HS-5 (cell line): ENCODE data around the gene SNX30.

ENCODE experiments used
- DNase-seq: peaks from one replicate; pipeline ENCODE4 v3.0.0-alpha.2; 2012; ENCODE audit warnings: low read depth

Gene SNX30

GRCh38 chr9:112858625-112859147 lies 108.1 kb downstream of the SNX30 start:
- no peak for DNase-seq

GRCh38 chr9:112860451-112860850 lies 109.9 kb downstream of the SNX30 start:
- no peak for DNase-seq

- DNase-seq = no peak
Observed at GRCh38 chr9:112861155-112861554, 110.6 kb downstream of the SNX30 start.

GRCh38 chr9:112861638-112862555 lies 111.3 kb downstream of the SNX30 start:
- no peak for DNase-seq

GRCh38 chr9:112863214-112863613 lies 112.7 kb downstream of the SNX30 start:
- DNase-seq = no peak

GRCh38 chr9:112863746-112864145 lies 113.2 kb downstream of the SNX30 start:
- DNase-seq = no peak

- DNase-seq = no peak
Observed at GRCh38 chr9:112864403-112864802, 113.8 kb downstream of the SNX30 start.

- DNase-seq = no peak
Observed at GRCh38 chr9:112864982-112865381, 114.4 kb downstream of the SNX30 start.

- peak; percentile 68 for DNase-seq
Observed at GRCh38 chr9:112866662-112867274, 116.2 kb downstream of the SNX30 start.

GRCh38 chr9:112867275-112867991 lies 116.9 kb downstream of the SNX30 start:
- peak; percentile 90 for DNase-seq

GRCh38 chr9:112868461-112868860 lies 117.9 kb downstream of the SNX30 start:
- DNase-seq = no peak

- no peak for DNase-seq
Observed at GRCh38 chr9:112869041-112869529, 118.5 kb downstream of the SNX30 start.

GRCh38 chr9:112869917-112870316 lies 119.4 kb downstream of the SNX30 start:
- DNase-seq = no peak

- DNase-seq = no peak
Observed at GRCh38 chr9:112870556-112870955, 120.0 kb downstream of the SNX30 start.

- DNase-seq = no peak
Observed at GRCh38 chr9:112872019-112872418, 121.5 kb downstream of the SNX30 start.

GRCh38 chr9:112873773-112874405 lies 123.3 kb downstream of the SNX30 start:
- DNase-seq = no peak

- no peak for DNase-seq
Observed at GRCh38 chr9:112878752-112879151, 128.2 kb downstream of the SNX30 start.

GRCh38 chr9:112880650-112881049 lies 130.1 kb downstream of the SNX30 start:
- no peak for DNase-seq

- DNase-seq = no peak
Observed at GRCh38 chr9:112881331-112881730, 130.8 kb downstream of the SNX30 start.

GRCh38 chr9:112884101-112884500 lies 133.5 kb downstream of the SNX30 start:
- DNase-seq = no peak

GRCh38 chr9:112884721-112885120 lies 134.2 kb downstream of the SNX30 start:
- no peak for DNase-seq

- no peak for DNase-seq
Observed at GRCh38 chr9:112885324-112885723, 134.8 kb downstream of the SNX30 start.
